Fibroblast of lung (primary cell): ENCODE measurements around the gene SPRED1. TPM values are rescaled to one million over a fixed set of nuclear protein-coding genes. Genes with fewer than 3 reads are reported as not detected.

Experiments
- DNase-seq, 2 donors: peaks; one replicate each; pipeline versions ENCODE4 v3.0.0 to v3.0.0-alpha.2; 2010; ENCODE audit warnings: low read depth in 2 of 2
- H2AFZ ChIP-seq: 2 replicates; pipeline ENCODE4 v1.5.1; 2012; ENCODE audit warnings: low read length, control low read depth, inconsistent platforms
- H3K27ac ChIP-seq: 2 replicates; pipeline ENCODE4 v1.5.1; 2011; ENCODE audit warnings: low read length, control low read depth; ENCODE audit not compliant: insufficient read depth
- H3K27me3 ChIP-seq: 2 replicates; pipeline ENCODE4 v1.5.1; 2011; ENCODE audit warnings: mild to moderate bottlenecking, low read length; ENCODE audit not compliant: control insufficient read depth, insufficient read depth
- H3K36me3 ChIP-seq: 2 replicates; pipeline ENCODE4 v1.5.1; 2011; ENCODE audit warnings: low read length; ENCODE audit not compliant: control insufficient read depth, insufficient read depth
- H3K4me1 ChIP-seq: 2 replicates; pipeline ENCODE4 v1.5.1; 2011; ENCODE audit warnings: low read length; ENCODE audit not compliant: control insufficient read depth, insufficient read depth; ENCODE audit errors: extremely low read depth
- H3K4me2 ChIP-seq: 2 replicates; pipeline ENCODE4 v1.5.1; 2011; ENCODE audit warnings: low read length, control low read depth; ENCODE audit not compliant: insufficient read depth; ENCODE audit errors: extremely low read depth
- H3K4me3 ChIP-seq, 4 experiments: fragments of 200-600 bp in 1 of 4; sonication (generic) in 1 of 4; replicated peaks in 1 of 4; 2 replicates each; pipeline ENCODE4 v1.5.1; 2011 to 2016; ENCODE audit warnings: low read length in 4 of 4, low read depth in 3 of 4, mild to moderate bottlenecking in 3 of 4, control low read depth in 2 of 4, inconsistent platforms in 1 of 4, mixed read lengths in 1 of 4; ENCODE audit not compliant: insufficient read depth in 1 of 4; ENCODE audit errors: control extremely low read depth in 1 of 4
- H3K79me2 ChIP-seq: 2 replicates; pipeline ENCODE4 v1.5.1; 2012; ENCODE audit warnings: mild to moderate bottlenecking, low read length, inconsistent platforms; ENCODE audit not compliant: control insufficient read depth, insufficient read depth
- H3K9ac ChIP-seq: 2 replicates; pipeline ENCODE4 v1.5.1; 2011; ENCODE audit warnings: mild to moderate bottlenecking, low read length, control low read depth; ENCODE audit not compliant: insufficient read depth
- H3K9me3 ChIP-seq: 2 replicates; pipeline ENCODE4 v1.5.1; 2012; ENCODE audit warnings: low read depth, low read length; ENCODE audit not compliant: control insufficient read depth, insufficient read depth
- H4K20me1 ChIP-seq: 2 replicates; pipeline ENCODE4 v1.5.1; 2011; ENCODE audit warnings: low read length; ENCODE audit not compliant: control insufficient read depth, insufficient read depth; ENCODE audit errors: extremely low read depth
- EZH2 ChIP-seq: IDR thresholded peaks from 2 replicates; pipeline ENCODE4 v1.5.1; 2012; ENCODE audit warnings: low read length, control low read depth, mild to moderate bottlenecking; ENCODE audit errors: missing control alignments
- polyA plus RNA-seq, 2 donors: library from polyadenylated mRNA; depleted of rRNA in 1 of 2; stranded (reverse) in 1 of 2; unstranded in 1 of 2; fragments of >200 nt; gene quantifications; 2 replicates each; pipeline ENCODE4 v1.2.1, GENCODE V29; 2011 to 2012; ENCODE audit warnings: missing spikeins in 1 of 2
- total RNA-seq: library from RNA; depleted of rRNA; stranded (reverse); fragments of >200 nt; gene quantifications from 2 replicates; pipeline ENCODE4 v1.2.1, GENCODE V29; 2014
- TF ChIP-seq, protein P1 (sequence below), 2 donors: IDR thresholded peaks in 1 of 2; conservative IDR thresholded peaks in 1 of 2; 1 replicate in 1 of 2; 2 replicates in 1 of 2; pipeline ENCODE4 v1.5.1; 2011 to 2012; ENCODE audit warnings: low read length in 2 of 2, control low read depth in 1 of 2, inconsistent platforms in 1 of 2, low read depth in 1 of 2, mild to moderate bottlenecking in 1 of 2

SPRED1 gene
- total and polyA plus RNA-seq, 2 donors (not counting 1 experiment from before 2014, with no cell fraction given) = 17.2 to 39.0 TPM

DNA sequence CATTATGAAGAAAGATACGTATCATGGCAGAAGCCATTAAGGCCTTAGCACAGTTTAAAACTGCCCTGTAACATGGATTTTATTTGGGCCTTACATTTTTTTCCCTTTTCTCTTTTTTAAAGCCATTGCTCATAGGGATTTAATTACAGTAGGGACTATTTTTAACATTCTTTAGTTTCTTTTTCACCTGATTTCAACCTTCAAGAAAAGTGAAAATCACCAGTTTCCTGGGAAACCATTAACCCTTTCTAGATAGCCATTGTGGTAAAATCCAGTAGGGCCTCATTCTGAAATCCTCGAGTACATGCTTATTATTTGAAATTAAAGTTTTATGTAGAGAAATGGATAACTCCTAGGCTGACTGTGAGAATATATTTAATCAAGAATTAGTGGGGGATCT is 3.1 kb downstream of the SPRED1 start:
- Histone ChIP-seq H3K4me2 (peak overlapping the region; percentile 95), H3K27ac (peak overlapping the region; percentile 56), H2AFZ (no peak overlapping the region), H3K9me3 (no peaks in the 10 kb centered on the region), H4K20me1 (peaks cover 16% of the 10 kb centered on the region), H3K4me1 (peaks cover 8% of the 10 kb centered on the region), H3K4me3 (peak overlapping the region; percentile 92 to 99 (median 99)), H3K79me2 (peaks cover 81% of the 10 kb centered on the region), H3K9ac (no peak overlapping the region), H3K36me3 (no peaks in the 10 kb centered on the region), H3K27me3 (no peaks in the 10 kb centered on the region)
- TF ChIP-seq, protein P1, sequence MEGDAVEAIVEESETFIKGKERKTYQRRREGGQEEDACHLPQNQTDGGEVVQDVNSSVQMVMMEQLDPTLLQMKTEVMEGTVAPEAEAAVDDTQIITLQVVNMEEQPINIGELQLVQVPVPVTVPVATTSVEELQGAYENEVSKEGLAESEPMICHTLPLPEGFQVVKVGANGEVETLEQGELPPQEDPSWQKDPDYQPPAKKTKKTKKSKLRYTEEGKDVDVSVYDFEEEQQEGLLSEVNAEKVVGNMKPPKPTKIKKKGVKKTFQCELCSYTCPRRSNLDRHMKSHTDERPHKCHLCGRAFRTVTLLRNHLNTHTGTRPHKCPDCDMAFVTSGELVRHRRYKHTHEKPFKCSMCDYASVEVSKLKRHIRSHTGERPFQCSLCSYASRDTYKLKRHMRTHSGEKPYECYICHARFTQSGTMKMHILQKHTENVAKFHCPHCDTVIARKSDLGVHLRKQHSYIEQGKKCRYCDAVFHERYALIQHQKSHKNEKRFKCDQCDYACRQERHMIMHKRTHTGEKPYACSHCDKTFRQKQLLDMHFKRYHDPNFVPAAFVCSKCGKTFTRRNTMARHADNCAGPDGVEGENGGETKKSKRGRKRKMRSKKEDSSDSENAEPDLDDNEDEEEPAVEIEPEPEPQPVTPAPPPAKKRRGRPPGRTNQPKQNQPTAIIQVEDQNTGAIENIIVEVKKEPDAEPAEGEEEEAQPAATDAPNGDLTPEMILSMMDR (conservative IDR thresholded peaks at IDR 0.05 in 1 of 2, IDR thresholded peaks at IDR 0.05 in 1 of 2; ENCODE audit: low read depth in 1 of 2, low read length in 2 of 2) = no peak
- no peak for TF ChIP-seq EZH2
- no peak for DNase-seq

DNA sequence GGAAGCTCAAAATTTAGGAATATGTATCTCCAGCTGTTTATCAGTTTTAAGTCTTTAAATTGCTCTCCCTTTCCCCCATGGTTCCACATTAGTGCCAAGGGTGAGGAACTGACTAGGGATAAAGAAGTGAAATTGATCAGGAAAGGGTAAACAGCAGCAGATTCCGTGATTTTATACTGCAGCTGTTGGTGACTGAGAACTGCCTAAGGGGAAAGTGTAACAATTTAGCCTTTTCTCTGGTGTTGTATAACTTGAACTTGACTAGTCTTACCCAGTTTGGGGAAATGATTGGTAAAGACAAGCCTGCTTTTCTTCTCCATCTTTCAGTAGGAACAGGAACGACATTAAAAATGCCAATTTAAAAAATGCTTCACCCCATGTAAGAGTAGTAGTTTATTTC is 5.0 kb downstream of the SPRED1 start:
- DNase-seq = no peak
- no peak for TF ChIP-seq EZH2
- TF ChIP-seq, protein P1 (conservative IDR thresholded peaks at IDR 0.05 in 1 of 2, IDR thresholded peaks at IDR 0.05 in 1 of 2; ENCODE audit: low read depth in 1 of 2, low read length in 2 of 2) = no peak
- Histone ChIP-seq H3K4me1 (peaks cover 6% of the 10 kb centered on the region), H3K79me2 (peaks cover 100% of the 10 kb centered on the region), H3K27me3 (no peaks in the 10 kb centered on the region), H3K4me3 (peak overlapping the region; percentile 14 to 99 (median 96)), H3K9ac (no peak overlapping the region), H2AFZ (no peak overlapping the region), H3K4me2 (peak overlapping the region; percentile 95), H3K36me3 (no peaks in the 10 kb centered on the region), H4K20me1 (peaks cover 16% of the 10 kb centered on the region), H3K27ac (no peak overlapping the region), H3K9me3 (no peaks in the 10 kb centered on the region)

DNA sequence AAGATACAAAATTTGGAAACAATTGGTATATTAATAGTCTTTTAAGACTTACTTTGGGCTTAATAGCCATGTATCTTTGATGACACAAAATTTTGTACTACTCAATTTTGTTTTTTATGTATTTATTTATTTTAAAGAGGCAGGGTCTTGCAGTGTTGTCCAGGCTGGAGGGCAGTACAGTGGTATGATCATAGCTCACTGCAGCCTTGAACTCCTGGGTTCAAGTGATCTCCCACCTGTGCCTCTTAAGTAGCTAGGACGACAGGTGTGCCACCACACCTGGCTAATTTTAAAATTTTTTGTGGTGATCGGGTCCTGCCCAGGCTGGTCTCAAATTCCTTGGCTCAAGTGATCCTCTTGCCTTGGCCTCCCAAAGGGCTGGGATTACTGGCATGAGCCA is 6.5 kb downstream of the SPRED1 start:
- Histone ChIP-seq H3K4me3 (no peak overlapping the region), H4K20me1 (peaks cover 16% of the 10 kb centered on the region), H3K9ac (no peak overlapping the region), H3K36me3 (no peaks in the 10 kb centered on the region), H3K79me2 (peaks cover 100% of the 10 kb centered on the region), H2AFZ (no peak overlapping the region), H3K4me1 (peaks cover 8% of the 10 kb centered on the region), H3K27ac (no peak overlapping the region), H3K27me3 (no peaks in the 10 kb centered on the region), H3K4me2 (no peak overlapping the region), H3K9me3 (no peaks in the 10 kb centered on the region)
- DNase-seq = no peak
- TF ChIP-seq, protein P1 (conservative IDR thresholded peaks at IDR 0.05 in 1 of 2, IDR thresholded peaks at IDR 0.05 in 1 of 2; ENCODE audit: low read depth in 1 of 2, low read length in 2 of 2) = no peak
- no peak for TF ChIP-seq EZH2
